Smooth muscle cell (in vitro differentiated cells): ENCODE data around the gene MLYCD. TPM values are rescaled to one million over a fixed set of nuclear protein-coding genes. Genes with fewer than 3 reads are reported as not detected.
"Not testable (repeated sequence)": the region's sequence is repeated elsewhere in the genome, so short reads cannot be mapped to it uniquely, and the experiment has no call there.

Experiments
- DNase-seq: peaks from one replicate; lab custom pipeline; 2025; ENCODE audit not compliant: unreplicated experiment; lab: John Stamatoyannopoulos, UW
- H2AFZ ChIP-seq: fragments of 200-600 bp; sonication (generic); 2 replicates; pipeline ENCODE4 v1.6.0; 2016; ENCODE audit warnings: antibody characterized with exemption, low read depth, mild to moderate bottlenecking
- H3F3A ChIP-seq: fragments of 200-600 bp; sonication (generic); 2 replicates; pipeline ENCODE4 v1.6.0; 2017; ENCODE audit warnings: antibody characterized with exemption, low read depth
- H3K27ac ChIP-seq: fragments of 200-600 bp; sonication (generic); 2 replicates; pipeline ENCODE4 v1.5.1; 2016; ENCODE audit warnings: low read depth, mild to moderate bottlenecking
- H3K27me3 ChIP-seq: fragments of 200-600 bp; sonication (generic); 2 replicates; pipeline ENCODE4 v1.6.1; 2016; ENCODE audit warnings: low read depth, mild to moderate bottlenecking
- H3K36me3 ChIP-seq: fragments of 200-600 bp; sonication (generic); 2 replicates; pipeline ENCODE4 v1.5.1; 2016; ENCODE audit warnings: low read depth
- H3K4me1 ChIP-seq: fragments of 200-600 bp; sonication (generic); 2 replicates; pipeline ENCODE4 v1.5.1; 2016; ENCODE audit warnings: low read depth
- H3K4me2 ChIP-seq: fragments of 200-600 bp; sonication (generic); 2 replicates; pipeline ENCODE4 v1.6.0; 2016; ENCODE audit warnings: mild to moderate bottlenecking
- H3K4me3 ChIP-seq: fragments of 200-600 bp; sonication (generic); 2 replicates; pipeline ENCODE4 v1.5.1; 2016; ENCODE audit warnings: mild to moderate bottlenecking
- H3K79me2 ChIP-seq: fragments of 200-600 bp; sonication (generic); 2 replicates; pipeline ENCODE4 v1.6.0; 2016; ENCODE audit warnings: low read depth, mild to moderate bottlenecking
- H3K9ac ChIP-seq: fragments of 200-600 bp; sonication (generic); 2 replicates; pipeline ENCODE4 v1.6.0; 2016; ENCODE audit warnings: low read depth
- H3K9me3 ChIP-seq: fragments of 200-600 bp; sonication (generic); replicated peaks from 2 replicates; pipeline ENCODE4 v1.5.1; 2016; ENCODE audit warnings: low read depth
- H4K20me1 ChIP-seq: fragments of 200-600 bp; sonication (generic); 2 replicates; pipeline ENCODE4 v1.6.0; 2016; ENCODE audit warnings: low read depth
- CTCF ChIP-seq: fragments of 200-600 bp; sonication (generic); IDR thresholded peaks from 2 replicates; pipeline ENCODE4 v1.5.1; 2017; ENCODE audit warnings: borderline replicate concordance, mild to moderate bottlenecking, antibody characterized with exemption; ENCODE audit not compliant: insufficient read depth, poor library complexity, severe bottlenecking
- WGBS: methylation state at CpG from one replicate; pipeline ENCODE4 v1.1.7; 2016; ENCODE audit warnings: low lambda C conversion rate; 5-methylcytosine and 5-hydroxymethylcytosine counted together
- polyA plus RNA-seq: library from polyadenylated mRNA; unstranded; fragments of >200 nt; fragmentation: Nextera tagmentation; extraction: Ambion mirVana; gene quantifications from 2 replicates; pipeline ENCODE4 v1.2.1, GENCODE V29; 2016
- total RNA-seq: library from RNA; depleted of rRNA; stranded (reverse); fragments of >200 nt; gene quantifications from 2 replicates; pipeline ENCODE4 v1.2.3, GENCODE V29; 2014

MLYCD gene
- total and polyA plus RNA-seq, 2 experiments from 2014 or later = 1.2 to 1.6 TPM

- Histone ChIP-seq H3F3A (no peaks in the 10 kb centered on the region), H3K4me3 (no peak overlapping the region), H3K9ac (no peak overlapping the region), H3K4me1 (peaks cover 7% of the 10 kb centered on the region), H2AFZ (no peak overlapping the region), H3K27ac (no peak overlapping the region), H3K79me2 (no peaks in the 10 kb centered on the region), H3K9me3 (no peaks in the 10 kb centered on the region), H3K4me2 (no peak overlapping the region), H3K36me3 (no peaks in the 10 kb centered on the region), H3K27me3 (no peaks in the 10 kb centered on the region), H4K20me1 (no peaks in the 10 kb centered on the region)
- WGBS = 88% methylated on average over 13 of the region's 13 CpGs
- DNase-seq = no peak
- TF ChIP-seq CTCF = no peak
Measured at GRCh38 chr16:83948914-83949723, 50.2 kb downstream of the MLYCD start.

- Histone ChIP-seq H4K20me1 (no peaks in the 10 kb centered on the region), H3K9ac (no peak overlapping the region), H3K4me1 (peaks cover 8% of the 10 kb centered on the region), H3K27ac (no peak overlapping the region), H3K27me3 (no peaks in the 10 kb centered on the region), H3K4me2 (no peak overlapping the region), H3K9me3 (no peaks in the 10 kb centered on the region), H3F3A (no peaks in the 10 kb centered on the region), H3K36me3 (no peaks in the 10 kb centered on the region), H2AFZ (no peak overlapping the region), H3K4me3 (no peak overlapping the region), H3K79me2 (no peaks in the 10 kb centered on the region)
- DNase-seq = no peak
- 96% methylated on average over 5 of the region's 5 CpGs for WGBS
- no peak for TF ChIP-seq CTCF
Measured at GRCh38 chr16:83949724-83950001, 50.7 kb downstream of the MLYCD start.

DNA sequence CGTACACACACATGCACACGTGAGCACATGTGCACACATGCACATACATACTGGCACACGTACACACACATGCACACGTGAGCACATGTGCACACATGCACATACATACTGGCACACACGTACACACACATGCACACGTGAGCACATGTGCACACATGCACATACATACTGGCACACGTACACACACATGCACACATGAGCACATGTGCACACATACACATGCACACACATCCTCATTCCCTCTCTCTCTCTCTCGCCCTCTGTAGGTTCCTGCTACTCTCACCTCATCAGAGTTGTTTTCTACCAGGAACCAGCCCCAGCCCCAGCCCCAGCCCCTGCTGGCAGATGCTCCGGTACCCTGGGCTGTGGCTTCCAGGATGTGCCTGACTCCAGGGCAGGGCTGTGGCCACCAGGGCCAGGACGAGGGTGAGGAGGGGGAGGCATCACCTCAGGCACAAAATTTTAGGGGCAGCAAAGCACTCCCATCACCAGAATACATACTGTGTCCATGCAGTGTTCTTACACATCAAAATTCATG, 52.0 kb downstream of the MLYCD start:
- not testable (repeated sequence) for H3K27me3 ChIP-seq, H3K4me3 ChIP-seq, H3K27ac ChIP-seq, H3K36me3 ChIP-seq, H3K9ac ChIP-seq, H4K20me1 ChIP-seq, H3K4me1 ChIP-seq, H3K4me2 ChIP-seq, H3F3A ChIP-seq, H3K79me2 ChIP-seq, DNase-seq, H3K9me3 ChIP-seq, H2AFZ ChIP-seq
- WGBS = 75% methylated on average over 10 of the region's 10 CpGs

DNA sequence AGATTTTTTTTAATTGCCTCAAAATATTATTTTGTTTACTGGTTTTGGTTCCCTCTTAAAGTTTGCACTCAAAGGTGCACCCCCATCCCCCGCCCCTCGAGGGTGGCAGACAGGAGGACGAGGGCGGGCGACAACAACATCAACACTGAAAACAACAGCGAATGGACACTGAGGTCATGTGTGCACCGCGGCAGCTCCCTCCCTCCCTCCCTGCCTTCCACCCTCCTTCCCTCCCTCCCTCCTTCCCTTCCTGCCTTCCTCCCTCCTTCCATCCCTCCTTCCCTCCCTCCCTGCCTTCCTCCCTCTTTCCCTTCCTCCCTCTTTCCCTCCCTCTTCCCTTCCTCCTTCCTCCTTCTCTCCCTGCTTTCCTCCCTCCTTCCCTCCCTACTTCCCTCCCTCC, 52.6 kb downstream of the MLYCD start:
- 62% methylated on average over 6 of the region's 8 CpGs for WGBS
- H3K27me3 ChIP-seq = no peaks in the 10 kb centered on the region
- H3K4me1 ChIP-seq = peaks cover 8% of the 10 kb centered on the region
- DNase-seq = no peak
- H2AFZ ChIP-seq = no peak overlapping the region
- H3K9ac ChIP-seq = no peak overlapping the region
- H4K20me1 ChIP-seq = no peaks in the 10 kb centered on the region
- H3K9me3 ChIP-seq = no peaks in the 10 kb centered on the region
- H3F3A ChIP-seq = no peaks in the 10 kb centered on the region
- no peak overlapping the region for H3K4me2 ChIP-seq
- H3K79me2 ChIP-seq = no peaks in the 10 kb centered on the region
- H3K4me3 ChIP-seq = no peak overlapping the region
- H3K36me3 ChIP-seq = no peaks in the 10 kb centered on the region
- no peak for TF ChIP-seq CTCF
- H3K27ac ChIP-seq = no peak overlapping the region
